HTR-8/SVneo (cell line): ENCODE data around the gene NOTUM.
"Not testable (repeated sequence)": the region's sequence is repeated elsewhere in the genome, so short reads cannot be mapped to it uniquely, and the experiment has no call there.

Experiments
- DNase-seq: peaks from one replicate; pipeline ENCODE4 v3.0.0; 2011; ENCODE audit warnings: low spot score, mixed read lengths; ENCODE audit not compliant: insufficient read length
- FAIRE-seq: peaks from 2 replicates; lab custom pipeline; 2011; peaks lifted over from hg19 to GRCh38; lab: Jason Lieb, UNC

Gene NOTUM

DNA sequence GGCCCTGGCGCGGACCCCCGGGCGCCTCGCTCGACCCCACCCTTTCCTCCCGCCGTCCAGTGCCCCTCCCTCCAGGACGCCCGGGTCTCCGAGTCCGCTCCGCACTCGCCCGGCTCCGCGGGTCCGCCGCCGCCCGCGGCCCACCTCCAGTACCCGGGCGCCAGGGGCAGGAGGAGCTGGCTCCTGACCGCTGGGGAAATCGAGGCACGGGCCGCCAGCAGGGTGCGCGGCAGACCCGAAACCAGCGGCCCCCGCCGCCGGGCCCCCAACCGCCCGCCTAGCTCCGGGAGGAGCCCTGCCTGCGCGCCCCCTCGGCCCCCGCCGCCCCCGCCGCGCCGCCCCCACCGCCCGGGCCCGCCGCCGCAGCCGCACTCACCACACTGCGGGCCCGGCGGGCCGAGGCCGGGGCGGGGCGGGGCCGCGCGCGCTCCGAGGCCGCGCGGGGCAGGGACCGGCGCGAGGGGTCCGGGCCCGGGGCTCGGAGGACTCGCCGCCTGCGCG is 33.8 kb downstream of the NOTUM start:
- no peak for DNase-seq
- FAIRE-seq = no peak

- FAIRE-seq = peak; percentile 84
- peak; percentile 75 for DNase-seq
These were observed 34.4 kb downstream of the NOTUM start for GRCh38 chr17:81926451-81927151.

DNA sequence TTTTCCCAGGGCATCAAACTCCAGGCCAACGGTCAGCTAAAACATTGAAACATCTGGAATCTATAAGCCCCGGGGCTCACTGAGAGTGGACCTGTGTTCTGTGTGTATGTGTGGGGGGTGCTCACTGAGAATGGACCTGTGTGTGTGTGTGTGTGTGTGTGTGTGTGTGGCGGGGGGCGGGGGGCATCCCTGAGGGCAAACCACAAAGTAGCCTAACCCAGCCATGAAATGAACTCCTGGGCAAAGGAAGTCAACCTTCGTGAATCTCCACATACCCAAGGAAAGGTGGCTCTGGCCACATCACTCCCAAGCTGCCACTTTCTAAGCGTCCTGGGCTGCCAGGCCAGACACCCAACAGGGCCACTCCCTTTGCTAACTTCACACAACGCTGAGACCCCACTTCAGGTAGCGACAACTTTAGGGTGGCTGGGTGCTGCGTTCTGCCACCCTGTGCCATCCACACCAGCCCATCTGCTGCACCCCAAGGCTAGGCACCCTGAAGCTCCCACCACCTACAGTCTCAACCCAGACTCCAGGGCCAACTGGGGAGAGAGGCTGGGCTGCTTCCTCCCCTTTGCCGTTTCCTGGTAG is 35.0 kb downstream of the NOTUM start:
- FAIRE-seq = no peak

DNA sequence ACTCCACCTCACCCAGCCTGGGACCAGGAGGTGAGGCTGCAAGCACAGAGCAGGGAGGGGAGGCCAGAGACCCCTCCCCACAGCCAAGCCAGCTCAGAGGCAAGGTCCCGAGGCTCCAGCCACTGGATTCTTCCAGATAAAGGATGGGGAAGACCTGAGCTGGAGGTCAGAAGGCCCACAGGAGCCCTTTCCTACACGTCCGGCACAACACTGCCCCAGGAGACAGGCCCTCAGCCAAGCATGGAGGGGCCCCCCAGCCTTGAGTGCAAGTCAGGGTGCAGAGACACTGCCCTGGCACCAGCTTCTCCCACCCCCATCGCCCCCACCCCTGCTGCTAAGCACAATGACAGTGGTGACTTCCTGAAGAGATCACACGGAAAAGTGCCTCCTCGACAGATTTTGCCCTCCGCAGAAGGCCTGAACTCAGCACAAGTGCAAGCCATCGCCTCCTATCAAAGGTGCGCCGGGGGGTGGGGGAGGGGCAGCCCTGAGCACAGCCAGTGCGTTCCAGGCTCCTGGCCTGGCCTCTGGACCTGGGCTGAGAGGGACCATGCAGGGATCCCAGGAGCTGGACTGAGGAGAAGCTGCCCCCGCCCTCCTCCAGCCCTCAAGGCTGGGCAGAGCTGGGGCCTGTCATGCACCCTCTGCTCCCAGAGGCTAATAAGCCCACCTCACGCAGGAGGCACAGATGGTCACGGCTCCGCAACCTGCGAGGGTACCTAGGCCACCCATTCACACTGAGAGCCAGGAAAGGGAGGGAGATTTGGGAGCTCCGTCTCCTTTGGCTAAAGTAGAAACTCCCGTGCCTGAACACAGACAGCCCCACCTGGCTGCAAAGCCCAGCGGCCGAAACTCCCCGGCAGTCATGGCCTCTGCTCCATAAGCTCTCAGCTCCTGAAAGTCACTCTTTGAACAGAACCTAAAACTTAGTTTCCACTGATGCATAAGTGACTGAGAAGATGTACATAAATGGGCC is 36.1 kb downstream of the NOTUM start:
- no peak for FAIRE-seq
- no peak for DNase-seq

More for the DNA sequence above, 35.0 kb downstream of the NOTUM start:
- DNase-seq = no peak

DNA sequence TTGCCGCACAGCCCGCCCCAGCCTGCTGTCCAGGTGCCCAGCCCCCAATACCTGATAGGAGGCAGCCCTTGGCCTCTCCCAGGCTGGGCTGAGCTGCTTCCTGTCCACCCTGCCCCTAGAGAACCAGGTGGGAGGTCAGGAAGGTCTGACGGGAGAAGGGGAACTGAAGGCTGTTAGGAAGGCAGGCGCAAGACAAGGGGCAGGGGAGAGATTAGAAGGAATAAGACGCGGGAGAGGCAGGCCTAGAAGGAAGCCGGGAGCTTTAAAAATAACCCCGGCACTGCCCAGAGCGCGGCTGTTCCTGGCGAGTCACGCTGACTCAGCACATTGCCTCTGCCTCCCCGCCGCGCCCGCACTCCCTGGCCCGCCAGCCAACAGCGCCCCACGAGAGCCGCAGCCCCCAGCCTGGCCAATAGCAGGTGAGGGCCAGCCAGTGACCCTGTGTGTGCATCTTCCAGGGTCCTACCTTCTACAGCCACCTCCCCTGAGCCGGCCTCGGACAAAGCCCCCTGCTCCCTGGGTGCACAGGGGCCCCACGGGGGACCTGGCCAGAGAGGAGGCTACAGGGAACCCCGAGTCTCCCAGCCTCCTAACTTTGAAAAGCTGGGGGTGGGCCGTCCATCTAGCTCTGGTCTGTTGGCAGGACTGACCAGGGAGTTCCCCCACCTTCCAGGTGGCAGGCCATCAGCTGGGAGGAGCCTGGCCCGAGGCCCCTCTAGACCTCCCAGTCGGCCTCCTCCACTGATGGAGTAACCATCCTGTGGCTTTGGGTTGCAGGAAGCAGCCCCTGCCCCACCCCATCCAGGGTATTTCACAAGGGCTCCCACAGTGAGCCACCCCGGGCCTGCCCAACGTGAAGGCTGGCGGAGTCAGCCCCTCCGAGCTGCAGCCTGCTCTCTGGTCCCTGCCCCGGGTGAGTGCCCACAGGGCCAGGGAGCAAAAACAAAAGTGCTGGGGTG is 37.4 kb downstream of the NOTUM start:
- no peak for FAIRE-seq
- DNase-seq = no peak

GRCh38 chr17:81922566-81923301 is 38.3 kb downstream of the NOTUM start:
- FAIRE-seq (no peak), DNase-seq (no peak)

GRCh38 chr17:81921996-81922565 is 38.9 kb downstream of the NOTUM start:
- no peak for FAIRE-seq

DNA sequence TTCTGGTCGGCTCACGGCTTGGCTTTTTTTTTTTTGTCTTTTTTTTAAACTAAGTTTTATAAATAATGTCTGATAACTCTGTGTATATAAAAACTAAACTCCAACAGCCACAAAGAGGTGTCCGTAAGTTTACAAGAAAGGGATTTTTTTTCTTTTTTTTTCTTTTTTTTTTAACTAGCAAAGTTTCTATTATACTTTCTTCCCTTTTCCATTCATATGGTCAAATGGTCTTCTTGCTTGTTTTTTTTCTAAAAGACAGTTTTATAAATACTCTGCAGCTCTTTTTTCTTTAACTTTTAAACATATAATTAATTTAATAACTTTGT is 39.5 kb downstream of the NOTUM start:
- DNase-seq (no peak), FAIRE-seq (no peak)

More at GRCh38 chr17:81921996-81922565, 38.9 kb downstream of the NOTUM start:
- no peak for DNase-seq

GRCh38 chr17:81920612-81921536 is 40.1 kb downstream of the NOTUM start:
- FAIRE-seq = no peak
- no peak for DNase-seq

DNA sequence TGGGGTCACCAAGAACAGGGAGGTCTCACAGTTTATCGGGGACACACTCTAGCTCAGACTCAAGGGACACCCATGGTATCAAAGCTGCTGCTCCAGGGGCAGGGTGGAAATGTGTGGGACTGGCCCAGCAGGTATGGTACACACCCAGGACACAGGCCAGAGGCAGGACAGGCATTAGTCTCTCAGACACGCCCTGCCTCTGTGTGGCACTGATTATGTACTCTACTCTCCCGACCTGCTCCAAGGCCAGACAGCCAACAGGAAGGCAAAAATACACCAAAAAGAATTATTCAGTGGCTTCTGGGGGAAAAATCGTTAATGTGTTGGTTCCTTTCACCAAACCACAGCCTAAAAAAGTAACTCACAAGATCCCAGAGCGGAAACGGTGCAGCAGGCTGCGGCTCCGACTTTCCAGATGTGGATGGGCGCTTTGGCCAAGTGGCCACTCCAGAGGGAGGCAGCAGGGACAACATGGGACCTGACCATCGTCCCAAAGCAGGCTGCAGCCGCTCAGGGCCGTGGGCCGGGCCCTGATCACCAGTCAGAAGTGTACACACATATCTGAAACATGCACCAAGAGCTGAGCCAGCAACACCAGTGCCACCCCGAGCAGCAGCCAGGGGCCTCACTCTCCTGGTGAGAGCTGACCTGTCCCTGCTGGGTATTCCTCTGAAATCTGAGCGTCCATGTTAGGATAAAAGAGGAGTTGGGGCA is 42.0 kb downstream of the NOTUM start:
- FAIRE-seq = peak; percentile 9
- DNase-seq = no peak

- not testable (repeated sequence) for FAIRE-seq, DNase-seq
These were observed 42.7 kb downstream of the NOTUM start for GRCh38 chr17:81918333-81918669.

GRCh38 chr17:81917565-81918332 is 43.2 kb downstream of the NOTUM start, which contains the start of gene SIRT7:
Gene SIRT7 (minus strand): TSS chr17:81918176. CDS start chr17:81918131, 45 bp downstream.
- DNase-seq (peak; percentile 92), FAIRE-seq (no peak)

DNA sequence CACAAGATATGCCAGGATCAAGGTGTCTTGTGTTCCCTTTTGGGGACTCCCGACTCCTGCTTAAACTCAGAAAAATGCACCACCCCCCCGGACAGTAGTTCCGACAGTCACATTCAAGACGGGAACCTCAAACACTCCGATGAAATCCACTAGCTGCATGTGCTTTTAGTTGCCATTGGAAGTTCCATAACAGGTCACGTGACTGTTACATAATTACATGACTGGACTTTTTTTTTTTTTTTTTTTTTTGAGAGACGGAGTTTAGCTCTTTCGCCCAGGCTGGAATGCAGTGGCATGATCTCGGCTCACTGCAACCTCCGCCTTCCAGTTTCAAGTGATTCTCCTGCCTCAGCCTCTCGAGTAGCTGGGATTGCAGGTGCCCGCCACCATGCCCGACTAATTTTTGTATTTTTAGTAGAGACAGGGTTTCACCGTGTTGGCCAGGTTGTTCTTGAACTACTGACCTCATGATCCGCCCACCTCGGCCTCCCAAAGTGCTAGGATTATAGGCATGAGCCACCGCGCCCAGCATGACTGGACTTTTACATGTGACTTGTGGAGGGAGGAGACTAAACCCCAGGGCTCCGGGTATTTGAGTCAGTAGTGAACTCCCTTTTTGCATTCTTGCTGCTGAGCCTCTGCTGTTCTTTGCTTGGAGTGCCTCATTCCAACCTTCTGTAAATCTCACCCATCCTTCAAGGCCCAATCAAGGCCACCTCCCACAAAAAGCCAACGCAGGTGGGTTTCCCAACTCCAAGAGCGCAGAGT is 44.6 kb downstream of the NOTUM start:
- FAIRE-seq (no peak), DNase-seq (no peak)

DNA sequence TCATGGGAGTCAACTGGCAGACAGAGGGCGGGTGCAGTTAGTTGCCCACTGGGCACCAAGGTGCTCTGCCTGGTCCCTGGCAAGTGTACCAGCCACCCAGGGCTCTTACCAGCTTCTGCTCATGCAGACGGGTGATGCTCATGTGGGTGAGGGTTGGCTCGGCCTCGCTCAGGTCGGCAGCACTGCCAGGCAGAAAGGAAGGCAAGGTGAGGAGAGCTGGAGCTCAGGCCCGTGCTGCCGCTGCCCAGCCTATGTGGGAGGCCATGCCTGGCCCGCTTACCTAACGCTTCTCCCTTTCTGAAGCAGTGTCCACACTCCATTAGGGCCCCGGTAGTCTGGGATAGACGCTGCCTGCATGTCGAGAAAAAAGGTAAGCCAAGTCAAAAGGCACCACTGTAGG is 45.7 kb downstream of the NOTUM start:
- FAIRE-seq (no peak), DNase-seq (no peak)

DNA sequence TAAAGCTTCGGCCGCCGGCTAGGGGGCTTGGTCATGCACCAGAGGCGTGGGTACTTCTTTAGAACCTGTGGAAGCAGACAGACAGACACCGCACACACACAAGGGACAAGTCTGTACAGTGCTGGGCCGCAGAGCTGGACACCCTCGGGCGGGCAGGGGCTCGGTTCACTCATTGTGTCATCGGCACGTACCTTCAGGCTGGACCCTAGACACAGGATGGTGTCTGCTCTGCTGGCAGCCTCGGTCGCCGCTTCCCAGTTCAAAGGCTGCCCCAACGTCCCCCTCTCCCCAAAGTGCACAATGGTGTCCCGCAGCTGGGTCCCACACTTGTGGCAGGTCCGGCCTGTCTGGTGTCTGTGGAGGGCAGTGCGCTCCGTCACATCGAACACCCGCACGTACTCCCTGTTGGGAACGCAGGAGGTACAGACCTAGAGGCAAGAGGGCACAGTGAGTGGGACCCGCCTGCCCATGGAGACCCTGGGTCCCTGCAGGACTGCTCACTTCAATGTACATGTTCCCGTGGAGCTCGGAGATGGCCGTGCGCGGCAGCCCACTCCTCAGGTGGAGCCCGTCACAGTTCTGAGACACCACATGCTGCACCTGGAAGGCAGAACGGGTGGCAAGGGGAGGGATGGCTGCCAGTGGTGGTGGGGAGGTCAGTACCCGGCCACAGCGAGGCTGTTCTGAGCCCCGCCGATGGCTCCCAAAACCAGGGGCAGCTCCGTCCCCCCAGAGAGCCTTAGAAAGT is 46.7 kb downstream of the NOTUM start:
- FAIRE-seq (no peak), DNase-seq (no peak)
